Gastrocnemius medialis (tissue), 4 donors: ENCODE data around the gene KLHDC2.

Source experiments
- POLR2A ChIP-seq, 2 donors: fragments of 450-650 bp; IDR thresholded peaks; one replicate each; pipeline ENCODE4 v1.6.1; 2017; ENCODE audit warnings: antibody characterized with exemption in 2 of 2, mild to moderate bottlenecking in 2 of 2, moderate library complexity in 2 of 2
- TF ChIP-seq, protein P1 (sequence below), 5 experiments: fragments of 450-650 bp in 3 of 5; fragments of 200-600 bp in 2 of 5; sonication (generic) in 2 of 5; IDR thresholded peaks in 4 of 5; conservative IDR thresholded peaks in 1 of 5; 1 replicate in 4 of 5; 2 replicates in 1 of 5; pipeline ENCODE4 v1.5.1; 2016 to 2019; ENCODE audit warnings: antibody characterized with exemption in 5 of 5, mild to moderate bottlenecking in 3 of 5, moderate library complexity in 3 of 5

DNA sequence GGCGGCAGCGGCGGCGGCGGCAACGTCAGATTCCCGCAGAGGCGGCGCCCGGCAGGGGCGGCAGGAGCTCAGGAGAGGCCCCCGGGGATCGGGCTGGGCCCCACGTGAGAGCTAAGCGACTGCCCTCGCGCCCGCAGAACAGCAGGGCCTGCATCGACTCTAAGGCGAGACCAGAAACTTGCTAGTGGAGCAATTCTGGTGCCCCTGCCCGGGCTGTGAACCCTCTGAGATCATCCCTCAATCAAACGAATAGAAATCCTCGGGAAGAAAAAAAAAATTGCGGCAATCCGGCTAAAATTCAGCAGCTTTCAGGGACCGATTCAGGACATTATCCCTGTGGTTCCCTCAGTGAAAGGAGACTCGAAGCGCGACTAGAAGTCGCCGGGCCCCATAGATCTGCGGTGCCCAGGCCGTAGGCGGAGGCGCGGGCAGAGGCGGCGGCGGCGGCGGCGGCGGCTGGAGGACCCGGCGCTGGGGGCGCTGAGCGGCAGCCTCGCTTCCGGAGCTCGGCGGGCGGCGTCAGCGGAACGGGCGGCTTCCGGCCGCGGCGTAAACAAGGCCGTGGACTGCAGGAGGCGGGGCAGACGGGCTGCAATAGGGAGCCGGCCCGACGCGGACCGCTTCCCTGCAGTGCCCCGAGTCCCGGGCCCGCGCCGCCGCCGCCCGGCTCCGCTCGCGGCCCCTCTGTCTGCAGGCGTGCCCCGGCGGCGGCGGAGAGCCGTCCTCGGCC, at the start of gene KLHDC2:
- TF ChIP-seq, protein P1, sequence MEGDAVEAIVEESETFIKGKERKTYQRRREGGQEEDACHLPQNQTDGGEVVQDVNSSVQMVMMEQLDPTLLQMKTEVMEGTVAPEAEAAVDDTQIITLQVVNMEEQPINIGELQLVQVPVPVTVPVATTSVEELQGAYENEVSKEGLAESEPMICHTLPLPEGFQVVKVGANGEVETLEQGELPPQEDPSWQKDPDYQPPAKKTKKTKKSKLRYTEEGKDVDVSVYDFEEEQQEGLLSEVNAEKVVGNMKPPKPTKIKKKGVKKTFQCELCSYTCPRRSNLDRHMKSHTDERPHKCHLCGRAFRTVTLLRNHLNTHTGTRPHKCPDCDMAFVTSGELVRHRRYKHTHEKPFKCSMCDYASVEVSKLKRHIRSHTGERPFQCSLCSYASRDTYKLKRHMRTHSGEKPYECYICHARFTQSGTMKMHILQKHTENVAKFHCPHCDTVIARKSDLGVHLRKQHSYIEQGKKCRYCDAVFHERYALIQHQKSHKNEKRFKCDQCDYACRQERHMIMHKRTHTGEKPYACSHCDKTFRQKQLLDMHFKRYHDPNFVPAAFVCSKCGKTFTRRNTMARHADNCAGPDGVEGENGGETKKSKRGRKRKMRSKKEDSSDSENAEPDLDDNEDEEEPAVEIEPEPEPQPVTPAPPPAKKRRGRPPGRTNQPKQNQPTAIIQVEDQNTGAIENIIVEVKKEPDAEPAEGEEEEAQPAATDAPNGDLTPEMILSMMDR (IDR thresholded peaks at IDR 0.05 in 4 of 5, conservative IDR thresholded peaks at IDR 0.05 in 1 of 5) = peak; percentile 39 to 56 (median 46)
- peak; percentile 92 to 98 for TF ChIP-seq POLR2A (IDR thresholded peaks at IDR 0.05)
